Measurements from ENCODE around the gene URB2.

DNA sequence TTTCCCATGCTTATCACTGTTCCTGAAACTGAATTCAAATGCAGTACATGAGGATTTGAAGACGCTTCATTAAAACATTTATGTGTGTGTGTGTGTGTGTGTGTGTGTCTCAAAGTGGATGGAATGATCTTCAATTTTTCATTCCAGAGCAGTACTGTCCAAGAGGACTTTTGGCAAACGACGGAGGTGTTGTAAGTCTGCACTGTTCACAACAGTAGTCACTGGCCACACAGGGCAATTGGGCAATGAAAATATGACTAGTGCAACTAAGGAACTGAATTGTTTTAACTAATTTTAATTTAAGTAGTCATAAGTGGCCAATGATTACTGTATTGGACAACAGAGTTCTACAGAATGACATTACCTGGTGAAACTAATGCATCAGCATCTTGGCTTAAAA is 5.2 kb upstream of the URB2 start:
- TF ChIP-seq, protein P1, sequence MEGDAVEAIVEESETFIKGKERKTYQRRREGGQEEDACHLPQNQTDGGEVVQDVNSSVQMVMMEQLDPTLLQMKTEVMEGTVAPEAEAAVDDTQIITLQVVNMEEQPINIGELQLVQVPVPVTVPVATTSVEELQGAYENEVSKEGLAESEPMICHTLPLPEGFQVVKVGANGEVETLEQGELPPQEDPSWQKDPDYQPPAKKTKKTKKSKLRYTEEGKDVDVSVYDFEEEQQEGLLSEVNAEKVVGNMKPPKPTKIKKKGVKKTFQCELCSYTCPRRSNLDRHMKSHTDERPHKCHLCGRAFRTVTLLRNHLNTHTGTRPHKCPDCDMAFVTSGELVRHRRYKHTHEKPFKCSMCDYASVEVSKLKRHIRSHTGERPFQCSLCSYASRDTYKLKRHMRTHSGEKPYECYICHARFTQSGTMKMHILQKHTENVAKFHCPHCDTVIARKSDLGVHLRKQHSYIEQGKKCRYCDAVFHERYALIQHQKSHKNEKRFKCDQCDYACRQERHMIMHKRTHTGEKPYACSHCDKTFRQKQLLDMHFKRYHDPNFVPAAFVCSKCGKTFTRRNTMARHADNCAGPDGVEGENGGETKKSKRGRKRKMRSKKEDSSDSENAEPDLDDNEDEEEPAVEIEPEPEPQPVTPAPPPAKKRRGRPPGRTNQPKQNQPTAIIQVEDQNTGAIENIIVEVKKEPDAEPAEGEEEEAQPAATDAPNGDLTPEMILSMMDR (IDR thresholded peaks at IDR 0.05): no peak
- TF ChIP-seq POLR2A (IDR thresholded peaks at IDR 0.05): no peak

Measured in tibial nerve (tissue), 3 donors.